Suprapubic skin (tissue), 4 donors: Measurements from ENCODE around the gene CNGB1.

ENCODE experiments used
- POLR2A ChIP-seq, 2 donors: fragments of 450-650 bp; IDR thresholded peaks; one replicate each; pipeline ENCODE4 v1.6.1; 2017; ENCODE audit warnings: antibody characterized with exemption in 2 of 2, mild to moderate bottlenecking in 2 of 2, moderate library complexity in 2 of 2
- POLR2AphosphoS5 ChIP-seq, 3 donors: sonication (generic); formaldehyde crosslinking; IDR thresholded peaks; one replicate each; pipeline ENCODE4 v1.6.1; 2017; ENCODE audit warnings: antibody characterized with exemption in 3 of 3
- TF ChIP-seq, protein P1 (sequence below), 2 donors: fragments of 200-600 bp in 1 of 2; fragments of 450-650 bp in 1 of 2; sonication (generic) in 1 of 2; IDR thresholded peaks; one replicate each; pipeline ENCODE4 v1.5.1; 2016 to 2019; ENCODE audit warnings: antibody characterized with exemption in 2 of 2, mild to moderate bottlenecking in 1 of 2, moderate library complexity in 1 of 2

DNA sequence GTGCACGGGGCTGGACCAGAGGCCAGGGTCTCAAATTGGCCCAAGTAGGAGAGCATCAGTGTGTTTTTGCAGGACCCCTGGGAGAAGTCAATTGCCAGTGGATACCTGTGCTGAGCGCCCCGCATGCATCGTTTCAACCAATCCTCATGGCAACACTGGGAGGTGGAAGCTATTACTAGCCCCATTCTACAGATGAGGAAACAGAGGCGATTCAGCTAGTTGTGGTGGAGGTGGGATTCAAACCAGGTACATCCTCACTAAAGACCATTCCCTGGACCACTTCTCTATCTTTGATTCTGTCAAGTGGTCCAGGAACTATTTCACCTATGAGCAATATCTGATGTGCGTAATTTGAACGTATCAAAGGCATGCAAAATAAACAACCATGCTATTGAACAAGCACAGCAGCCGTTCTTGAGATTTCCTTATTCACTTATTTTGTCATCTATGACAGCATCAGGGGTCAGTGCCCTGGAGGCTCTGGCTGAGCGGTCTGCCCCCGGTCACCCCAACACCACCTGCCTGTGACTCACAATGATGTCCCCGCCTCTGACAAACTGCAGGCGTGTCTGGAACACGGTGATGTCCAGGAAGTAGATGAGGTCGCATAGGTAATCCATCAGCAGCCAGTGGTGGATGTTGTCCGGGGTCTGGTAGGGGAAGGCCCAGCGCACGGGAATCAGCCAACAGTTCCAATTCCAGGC lies 54.0 kb downstream of the CNGB1 start:
- TF ChIP-seq POLR2A (IDR thresholded peaks at IDR 0.05) (no peak), POLR2AphosphoS5 (IDR thresholded peaks at IDR 0.05) (no peak)
- TF ChIP-seq, protein P1, sequence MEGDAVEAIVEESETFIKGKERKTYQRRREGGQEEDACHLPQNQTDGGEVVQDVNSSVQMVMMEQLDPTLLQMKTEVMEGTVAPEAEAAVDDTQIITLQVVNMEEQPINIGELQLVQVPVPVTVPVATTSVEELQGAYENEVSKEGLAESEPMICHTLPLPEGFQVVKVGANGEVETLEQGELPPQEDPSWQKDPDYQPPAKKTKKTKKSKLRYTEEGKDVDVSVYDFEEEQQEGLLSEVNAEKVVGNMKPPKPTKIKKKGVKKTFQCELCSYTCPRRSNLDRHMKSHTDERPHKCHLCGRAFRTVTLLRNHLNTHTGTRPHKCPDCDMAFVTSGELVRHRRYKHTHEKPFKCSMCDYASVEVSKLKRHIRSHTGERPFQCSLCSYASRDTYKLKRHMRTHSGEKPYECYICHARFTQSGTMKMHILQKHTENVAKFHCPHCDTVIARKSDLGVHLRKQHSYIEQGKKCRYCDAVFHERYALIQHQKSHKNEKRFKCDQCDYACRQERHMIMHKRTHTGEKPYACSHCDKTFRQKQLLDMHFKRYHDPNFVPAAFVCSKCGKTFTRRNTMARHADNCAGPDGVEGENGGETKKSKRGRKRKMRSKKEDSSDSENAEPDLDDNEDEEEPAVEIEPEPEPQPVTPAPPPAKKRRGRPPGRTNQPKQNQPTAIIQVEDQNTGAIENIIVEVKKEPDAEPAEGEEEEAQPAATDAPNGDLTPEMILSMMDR (IDR thresholded peaks at IDR 0.05), result no peak
